ENCODE results near the gene TBC1D22A. TPM values are rescaled to one million over a fixed set of nuclear protein-coding genes. Genes with fewer than 3 reads are reported as not detected.
A peak's percentile ranks its signal among the peaks of the same experiment; 100 is the strongest.

TBC1D22A gene
- total and polyA plus RNA-seq, 8 donors, result 14.4 to 33.5 (median 15.7) TPM

GRCh38 chr22:46997311-46997970 is 235.0 kb downstream of the TBC1D22A start:
- no peaks in the 10 kb centered on the region for H3K9me3 ChIP-seq
- H3K4me3 ChIP-seq, result no peak overlapping the region
- ATAC-seq, result no peak
- no peaks in the 10 kb centered on the region for H3K27me3 ChIP-seq
- H3K36me3 ChIP-seq, result peaks cover 0 to 34% of the 10 kb centered on the region in 2 donors
- peak in 1 of 4 donors; percentile 62 for DNase-seq
- no peak overlapping the region for H3K27ac ChIP-seq
- intact Hi-C loops (cut with DNase I), result no loop called here
- no peaks in the 10 kb centered on the region for H3K4me1 ChIP-seq
- TF ChIP-seq, protein P1, sequence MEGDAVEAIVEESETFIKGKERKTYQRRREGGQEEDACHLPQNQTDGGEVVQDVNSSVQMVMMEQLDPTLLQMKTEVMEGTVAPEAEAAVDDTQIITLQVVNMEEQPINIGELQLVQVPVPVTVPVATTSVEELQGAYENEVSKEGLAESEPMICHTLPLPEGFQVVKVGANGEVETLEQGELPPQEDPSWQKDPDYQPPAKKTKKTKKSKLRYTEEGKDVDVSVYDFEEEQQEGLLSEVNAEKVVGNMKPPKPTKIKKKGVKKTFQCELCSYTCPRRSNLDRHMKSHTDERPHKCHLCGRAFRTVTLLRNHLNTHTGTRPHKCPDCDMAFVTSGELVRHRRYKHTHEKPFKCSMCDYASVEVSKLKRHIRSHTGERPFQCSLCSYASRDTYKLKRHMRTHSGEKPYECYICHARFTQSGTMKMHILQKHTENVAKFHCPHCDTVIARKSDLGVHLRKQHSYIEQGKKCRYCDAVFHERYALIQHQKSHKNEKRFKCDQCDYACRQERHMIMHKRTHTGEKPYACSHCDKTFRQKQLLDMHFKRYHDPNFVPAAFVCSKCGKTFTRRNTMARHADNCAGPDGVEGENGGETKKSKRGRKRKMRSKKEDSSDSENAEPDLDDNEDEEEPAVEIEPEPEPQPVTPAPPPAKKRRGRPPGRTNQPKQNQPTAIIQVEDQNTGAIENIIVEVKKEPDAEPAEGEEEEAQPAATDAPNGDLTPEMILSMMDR (IDR thresholded peaks at IDR 0.05), result no peak

DNA sequence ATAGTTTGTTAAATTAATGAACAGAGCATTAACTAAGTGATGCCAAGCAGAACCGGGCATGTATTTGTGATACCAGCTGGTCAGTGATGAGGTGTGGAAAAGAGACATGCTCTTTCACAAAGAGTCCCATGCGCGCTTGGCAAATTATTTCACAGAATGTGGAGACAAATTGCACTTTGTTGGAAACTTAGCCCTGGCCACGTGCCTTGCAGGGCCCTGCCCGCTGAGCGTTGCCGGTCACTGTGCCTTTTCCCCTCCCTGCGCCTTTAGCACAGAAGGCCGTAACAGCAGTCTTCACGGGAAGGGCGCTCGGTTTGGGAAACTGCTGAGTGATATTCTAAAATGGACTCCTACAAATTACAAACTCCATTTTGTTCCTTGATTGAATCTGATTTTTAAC is 235.9 kb downstream of the TBC1D22A start:
- no peak for DNase-seq
- H3K4me1 ChIP-seq, result no peaks in the 10 kb centered on the region
- no peaks in the 10 kb centered on the region for H3K27me3 ChIP-seq
- peaks cover 0 to 30% of the 10 kb centered on the region in 2 donors for H3K36me3 ChIP-seq
- ATAC-seq, result no peak
- H3K27ac ChIP-seq, result no peak overlapping the region
- intact Hi-C loops (cut with DNase I), result no loop called here
- TF ChIP-seq, protein P1 (IDR thresholded peaks at IDR 0.05), result no peak
- no peak overlapping the region for H3K4me3 ChIP-seq
- no peaks in the 10 kb centered on the region for H3K9me3 ChIP-seq

GRCh38 chr22:47000256-47000655 is 237.8 kb downstream of the TBC1D22A start:
- no peak for DNase-seq
- TF ChIP-seq, protein P1 (IDR thresholded peaks at IDR 0.05), result no peak
- no peak for ATAC-seq
- H3K4me3 ChIP-seq, result no peak overlapping the region
- H3K9me3 ChIP-seq, result no peaks in the 10 kb centered on the region
- no peaks in the 10 kb centered on the region for H3K4me1 ChIP-seq
- H3K36me3 ChIP-seq, result peaks cover 0 to 30% of the 10 kb centered on the region in 2 donors
- H3K27me3 ChIP-seq, result no peaks in the 10 kb centered on the region
- intact Hi-C loops (cut with DNase I), result no loop called here
- no peak overlapping the region for H3K27ac ChIP-seq

DNA sequence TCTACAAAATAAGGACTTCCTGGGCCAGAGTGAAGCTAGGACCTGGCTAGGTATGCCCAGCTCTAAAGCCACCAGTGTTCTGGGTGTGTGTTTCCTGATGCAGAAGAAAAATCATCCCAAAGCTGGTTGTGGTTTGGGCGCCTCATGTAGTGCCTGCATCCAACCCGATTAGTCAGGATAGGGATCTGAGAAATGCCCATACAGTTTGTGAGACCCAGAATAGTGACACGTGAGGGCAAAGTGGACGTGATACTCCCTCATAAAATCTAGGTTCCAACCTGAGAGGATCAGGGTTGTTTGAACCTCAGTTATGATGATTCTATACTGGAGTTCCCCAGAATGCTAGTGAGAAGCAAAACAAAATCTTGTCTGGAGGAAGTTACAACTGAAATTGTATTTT is 238.4 kb downstream of the TBC1D22A start:
- TF ChIP-seq, protein P1 (IDR thresholded peaks at IDR 0.05), result no peak
- no peaks in the 10 kb centered on the region for H3K9me3 ChIP-seq
- no peak for DNase-seq
- H3K4me1 ChIP-seq, result no peaks in the 10 kb centered on the region
- ATAC-seq, result no peak
- no peak overlapping the region for H3K27ac ChIP-seq
- intact Hi-C loops (cut with DNase I), result no loop called here
- no peaks in the 10 kb centered on the region for H3K27me3 ChIP-seq
- H3K36me3 ChIP-seq, result peaks cover 0 to 26% of the 10 kb centered on the region in 2 donors
- H3K4me3 ChIP-seq, result no peak overlapping the region

GRCh38 chr22:47001288-47001687 is 238.8 kb downstream of the TBC1D22A start:
- no peaks in the 10 kb centered on the region for H3K4me1 ChIP-seq
- H3K9me3 ChIP-seq, result no peaks in the 10 kb centered on the region
- no peak overlapping the region for H3K27ac ChIP-seq
- DNase-seq (no peak), ATAC-seq (no peak)
- no peaks in the 10 kb centered on the region for H3K27me3 ChIP-seq
- H3K36me3 ChIP-seq, result peaks cover 0 to 22% of the 10 kb centered on the region in 2 donors
- no peak overlapping the region for H3K4me3 ChIP-seq
- intact Hi-C loops (cut with DNase I), result no loop called here
- TF ChIP-seq, protein P1 (IDR thresholded peaks at IDR 0.05), result no peak

Measured in left lung (tissue), 10 donors.